Prostate gland (tissue), 2 donors: ENCODE measurements around the gene LRRC59.

ENCODE experiments used
- CTCF ChIP-seq, 4 experiments: fragments of 200-600 bp in 2 of 4; fragments of 450-650 bp in 2 of 4; sonication (generic) in 2 of 4; IDR thresholded peaks; 1 replicate in 3 of 4; 2 replicates in 1 of 4; pipeline ENCODE4 v1.5.1; 2016 to 2019; ENCODE audit warnings: antibody characterized with exemption in 4 of 4, mild to moderate bottlenecking in 2 of 4, moderate library complexity in 2 of 4
- POLR2A ChIP-seq: fragments of 450-650 bp; IDR thresholded peaks from one replicate; pipeline ENCODE4 v1.6.1; 2016; ENCODE audit warnings: antibody characterized with exemption, mild to moderate bottlenecking

- no peak for TF ChIP-seq POLR2A
- TF ChIP-seq CTCF (IDR thresholded peaks at IDR 0.05) = no peak
These were observed 33.3 kb downstream of the LRRC59 start for GRCh38 chr17:50364061-50364458.
